PC-3 (cell line): ENCODE results near the gene LIPC. TPM values are rescaled to one million over a fixed set of nuclear protein-coding genes. Genes with fewer than 3 reads are reported as not detected.

Source experiments
- ATAC-seq: fragments of 200-7000 bp; cut with Tn5 transposase; 2 replicates; pipeline ENCODE4 v1.9.1; 2020; ENCODE audit warnings: mild to moderate bottlenecking, moderate library complexity
- BruUV-seq: library from RNA; stranded (reverse); fragments of 400-500 nt; replicated peaks from 2 replicates; lab custom pipeline; 2021; lab: Mats Ljungman, UMichigan
- CTCF ChIA-PET: fragments of 300-600 bp; sonication (Branson Sonifier 250); formaldehyde crosslinking; loops from one replicate; lab custom pipeline; 2022; ENCODE audit warnings: antibody characterized with exemption; lab: Charles Lee
- POLR2A ChIA-PET: fragments of 300-600 bp; sonication (Branson Sonifier 250); formaldehyde crosslinking; loops from one replicate; lab custom pipeline; 2022; ENCODE audit warnings: antibody characterized with exemption; ENCODE audit not compliant: unreplicated experiment; lab: Charles Lee
- DNase-seq: peaks from one replicate; pipeline ENCODE4 v3.0.0-alpha.2; 2015
- H2AFZ ChIP-seq: fragments of 300-600 bp; sonication (generic); 2 replicates; pipeline ENCODE4 v1.6.0; 2016; ENCODE audit warnings: antibody characterized with exemption, low read length
- H3F3A ChIP-seq: fragments of 300-600 bp; sonication (generic); one replicate; pipeline ENCODE4 v1.6.0; 2017; ENCODE audit warnings: antibody characterized with exemption, low read length, control low read depth, mild to moderate bottlenecking; ENCODE audit not compliant: unreplicated experiment
- H3K27ac ChIP-seq: fragments of 300-600 bp; sonication (generic); 2 replicates; pipeline ENCODE4 v1.5.1; 2016; ENCODE audit warnings: mild to moderate bottlenecking, low read length
- H3K27me3 ChIP-seq: fragments of 300-600 bp; sonication (generic); 2 replicates; pipeline ENCODE4 v1.6.1; 2016; ENCODE audit warnings: low read length, mixed read lengths
- H3K36me3 ChIP-seq: fragments of 300-600 bp; sonication (generic); 2 replicates; pipeline ENCODE4 v1.6.1; 2016; ENCODE audit warnings: low read depth, mixed run types, low read length, mixed read lengths
- H3K4me1 ChIP-seq: fragments of 300-600 bp; sonication (generic); 2 replicates; pipeline ENCODE4 v1.5.1; 2016; ENCODE audit warnings: low read length; ENCODE audit not compliant: insufficient read depth
- H3K4me2 ChIP-seq: fragments of 300-600 bp; sonication (generic); 2 replicates; pipeline ENCODE4 v1.6.0; 2016; ENCODE audit warnings: low read length
- H3K4me3 ChIP-seq: fragments of 300-600 bp; sonication (generic); 2 replicates; pipeline ENCODE4 v1.5.1; 2016; ENCODE audit warnings: mild to moderate bottlenecking, low read length, mixed read lengths
- H3K79me2 ChIP-seq: fragments of 300-600 bp; sonication (generic); 2 replicates; pipeline ENCODE4 v1.6.1; 2017; ENCODE audit warnings: low read length, mixed read lengths
- H3K9ac ChIP-seq: fragments of 300-600 bp; sonication (generic); 2 replicates; pipeline ENCODE4 v1.6.0; 2016; ENCODE audit warnings: mild to moderate bottlenecking, low read length
- H3K9me2 ChIP-seq: fragments of 300-600 bp; sonication (generic); replicated peaks from 2 replicates; pipeline ENCODE4 v1.6.1; 2016; ENCODE audit warnings: mixed run types, low read length, mixed read lengths
- H3K9me3 ChIP-seq: fragments of 300-600 bp; sonication (generic); 2 replicates; pipeline ENCODE4 v1.6.1; 2016; ENCODE audit warnings: low read length, mixed read lengths
- H4K20me1 ChIP-seq: fragments of 300-600 bp; sonication (generic); 2 replicates; pipeline ENCODE4 v1.6.1; 2016; ENCODE audit warnings: low read length, mixed read lengths
- EZH2 ChIP-seq: fragments of 300-600 bp; sonication (generic); IDR thresholded peaks from one replicate; pipeline ENCODE4 v1.6.1; 2017; ENCODE audit warnings: antibody characterized with exemption, mild to moderate bottlenecking, low read length; ENCODE audit not compliant: unreplicated experiment
- EZH2phosphoT487 ChIP-seq: fragments of 300-600 bp; sonication (generic); IDR thresholded peaks from 2 replicates; pipeline ENCODE4 v1.6.1; 2018; ENCODE audit warnings: mild to moderate bottlenecking, antibody characterized with exemption, low read length, borderline replicate concordance
- intact Hi-C: fragments of 100-400 bp; cut with micrococcal nuclease; formaldehyde crosslinking; loops from 2 replicates; pipeline ENCODE4 v1.9.0; 2023
- total RNA-seq: library from RNA; depleted of rRNA; stranded (reverse); fragments of >200 nt; gene quantifications from 2 replicates; pipeline ENCODE4 v1.2.3, GENCODE V29; 2014
- TF ChIP-seq, protein P1 (sequence below): fragments of 300-600 bp; sonication (generic); conservative IDR thresholded peaks from 2 replicates; pipeline ENCODE4 v1.5.1; 2017; ENCODE audit warnings: antibody characterized with exemption, low read depth, mild to moderate bottlenecking, low read length

Gene LIPC
- total RNA-seq, 1 experiment from 2014 or later: not detected

DNA sequence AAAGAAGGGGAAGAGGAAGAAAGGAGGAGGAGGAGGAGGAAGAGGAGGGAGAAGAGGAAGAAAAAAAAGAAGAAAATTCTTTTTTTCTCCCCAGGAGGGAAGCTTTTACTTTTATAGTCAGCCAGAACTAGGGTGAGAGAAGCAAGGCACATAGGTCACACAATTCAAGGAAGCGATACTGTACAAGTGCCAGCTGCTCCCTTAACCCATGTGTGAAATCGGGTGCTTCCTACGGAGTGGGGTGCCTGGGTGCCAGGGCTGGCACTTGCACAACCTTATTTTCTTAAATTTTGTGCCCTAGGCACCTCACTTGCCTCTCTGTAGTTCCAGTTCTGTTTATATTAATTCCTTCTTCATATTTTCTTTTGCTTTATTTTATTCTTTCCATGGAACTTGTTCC lies 150.4 kb downstream of the LIPC start:
- ChIA-PET CTCF (no interaction called here), POLR2A (no interaction called here)
- BruUV-seq: no TSS peak
- Histone ChIP-seq H3K79me2 (no peaks in the 10 kb centered on the region), H3K27me3 (no peaks in the 10 kb centered on the region), H3K4me2 (no peak overlapping the region), H3K9me3 (no peaks in the 10 kb centered on the region), H3K4me3 (no peak overlapping the region), H3K9ac (no peak overlapping the region), H3K9me2 (no peaks in the 10 kb centered on the region), H3F3A (no peaks in the 10 kb centered on the region), H3K36me3 (no peaks in the 10 kb centered on the region), H3K4me1 (no peaks in the 10 kb centered on the region), H4K20me1 (no peaks in the 10 kb centered on the region), H2AFZ (no peak overlapping the region), H3K27ac (no peak overlapping the region)
- intact Hi-C loops: no loop called here
- TF ChIP-seq, protein P1, sequence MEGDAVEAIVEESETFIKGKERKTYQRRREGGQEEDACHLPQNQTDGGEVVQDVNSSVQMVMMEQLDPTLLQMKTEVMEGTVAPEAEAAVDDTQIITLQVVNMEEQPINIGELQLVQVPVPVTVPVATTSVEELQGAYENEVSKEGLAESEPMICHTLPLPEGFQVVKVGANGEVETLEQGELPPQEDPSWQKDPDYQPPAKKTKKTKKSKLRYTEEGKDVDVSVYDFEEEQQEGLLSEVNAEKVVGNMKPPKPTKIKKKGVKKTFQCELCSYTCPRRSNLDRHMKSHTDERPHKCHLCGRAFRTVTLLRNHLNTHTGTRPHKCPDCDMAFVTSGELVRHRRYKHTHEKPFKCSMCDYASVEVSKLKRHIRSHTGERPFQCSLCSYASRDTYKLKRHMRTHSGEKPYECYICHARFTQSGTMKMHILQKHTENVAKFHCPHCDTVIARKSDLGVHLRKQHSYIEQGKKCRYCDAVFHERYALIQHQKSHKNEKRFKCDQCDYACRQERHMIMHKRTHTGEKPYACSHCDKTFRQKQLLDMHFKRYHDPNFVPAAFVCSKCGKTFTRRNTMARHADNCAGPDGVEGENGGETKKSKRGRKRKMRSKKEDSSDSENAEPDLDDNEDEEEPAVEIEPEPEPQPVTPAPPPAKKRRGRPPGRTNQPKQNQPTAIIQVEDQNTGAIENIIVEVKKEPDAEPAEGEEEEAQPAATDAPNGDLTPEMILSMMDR: no peak
- TF ChIP-seq EZH2phosphoT487: no peak
- no peak for ATAC-seq
- DNase-seq: no peak

DNA sequence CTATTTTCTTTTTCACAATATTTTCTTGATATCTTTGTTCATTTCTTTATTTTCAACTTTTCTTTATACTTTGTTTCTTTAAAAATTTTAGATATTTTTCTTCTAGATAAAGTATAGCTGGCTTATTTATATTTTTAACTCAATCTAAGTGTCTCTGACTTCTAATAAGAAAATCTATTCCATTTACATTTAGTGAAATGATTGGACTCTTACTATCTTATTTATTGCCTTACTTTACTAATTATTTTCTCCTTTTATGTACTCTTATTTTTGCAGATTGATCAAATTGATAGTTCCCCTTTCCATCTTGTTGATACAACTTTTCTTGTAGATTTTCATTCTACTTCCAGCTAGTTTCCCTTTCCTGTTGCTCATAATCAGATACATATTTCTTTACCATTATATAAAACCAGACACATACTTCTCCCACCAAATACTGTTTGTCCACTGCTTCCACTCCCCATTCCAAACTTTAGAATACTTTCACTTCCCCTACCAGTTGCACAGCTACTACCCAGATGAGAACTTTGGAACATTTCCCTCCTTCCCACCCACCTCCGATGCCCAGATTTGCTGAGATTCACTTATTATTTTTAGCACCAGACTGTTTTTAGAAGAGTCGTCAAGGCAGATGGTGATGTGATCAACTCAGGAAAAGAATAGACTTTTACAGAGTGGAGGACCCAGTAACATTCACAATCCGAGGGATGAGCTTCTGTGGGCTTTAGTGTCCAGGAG lies 151.5 kb downstream of the LIPC start:
- no peaks in the 10 kb centered on the region for H3K9me2 ChIP-seq
- H4K20me1 ChIP-seq: no peaks in the 10 kb centered on the region
- no peak overlapping the region for H3K27ac ChIP-seq
- H2AFZ ChIP-seq: no peak overlapping the region
- H3K4me2 ChIP-seq: no peak overlapping the region
- intact Hi-C loops: no loop called here
- POLR2A ChIA-PET: no interaction called here
- H3K9me3 ChIP-seq: no peaks in the 10 kb centered on the region
- ATAC-seq (no peak), DNase-seq (no peak)
- no peaks in the 10 kb centered on the region for H3K4me1 ChIP-seq
- CTCF ChIA-PET: no interaction called here
- no peak overlapping the region for H3K4me3 ChIP-seq
- no peaks in the 10 kb centered on the region for H3K79me2 ChIP-seq
- no peaks in the 10 kb centered on the region for H3K36me3 ChIP-seq
- no TSS peak for BruUV-seq
- H3K9ac ChIP-seq: no peak overlapping the region
- TF ChIP-seq EZH2phosphoT487 (no peak), EZH2 (no peak)
- TF ChIP-seq, protein P1: no peak
- H3K27me3 ChIP-seq: no peaks in the 10 kb centered on the region
- no peaks in the 10 kb centered on the region for H3F3A ChIP-seq

DNA sequence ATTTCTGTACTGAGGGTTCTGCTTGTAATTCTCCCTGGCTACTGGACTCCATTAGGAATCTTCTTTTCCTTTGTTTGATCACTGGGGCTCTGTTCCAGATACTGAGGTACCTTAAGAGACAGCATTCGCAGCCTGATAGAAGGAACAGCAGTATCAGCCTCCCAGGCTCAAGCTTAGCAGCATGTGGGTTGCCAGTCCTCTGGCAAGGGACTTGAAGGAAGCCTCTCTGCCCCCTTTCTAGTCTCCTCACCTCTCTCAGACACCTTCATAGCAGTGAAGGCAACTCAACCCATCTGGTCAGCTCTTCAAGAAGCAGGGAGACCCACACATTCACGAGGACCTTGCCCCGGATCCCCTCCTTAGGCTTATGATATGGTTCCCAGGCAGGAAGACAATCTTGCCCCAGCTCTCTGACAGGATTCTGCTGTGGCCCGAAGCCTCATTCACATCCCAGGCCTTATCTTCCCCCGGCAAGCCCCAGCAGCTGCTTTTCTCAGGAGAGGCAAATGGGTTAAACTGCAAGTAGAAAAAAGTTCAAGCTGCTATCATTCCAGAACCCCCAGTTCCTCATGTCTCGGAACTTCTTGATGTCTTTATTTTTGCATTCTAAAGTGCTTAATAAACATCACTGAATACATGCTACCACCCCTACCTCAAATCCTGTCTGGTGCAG lies 153.1 kb downstream of the LIPC start:
- BruUV-seq: no TSS peak
- Histone ChIP-seq H4K20me1 (no peaks in the 10 kb centered on the region), H3K9me3 (no peaks in the 10 kb centered on the region), H3K27me3 (no peaks in the 10 kb centered on the region), H3K4me1 (no peaks in the 10 kb centered on the region), H3K4me2 (no peak overlapping the region), H3K36me3 (no peaks in the 10 kb centered on the region), H3K79me2 (no peaks in the 10 kb centered on the region), H3K4me3 (no peak overlapping the region), H3F3A (no peaks in the 10 kb centered on the region), H3K9me2 (no peaks in the 10 kb centered on the region), H2AFZ (no peak overlapping the region), H3K27ac (no peak overlapping the region), H3K9ac (no peak overlapping the region)
- ChIA-PET CTCF (no interaction called here), POLR2A (interaction anchor here (0.6 kb wide), 1 partner anchor 9 kb away, joined by 3 read pairs; no protein-coding TSS in a partner anchor)
- TF ChIP-seq EZH2phosphoT487: no peak
- TF ChIP-seq, protein P1: no peak
- intact Hi-C loops: no loop called here
- DNase-seq: no peak
- no peak for ATAC-seq
